GM23338 (cell line): Measurements from ENCODE around the gene SNRPB2. TPM values are rescaled to one million over a fixed set of nuclear protein-coding genes. Genes with fewer than 3 reads are reported as not detected.
A peak's percentile ranks its signal among the peaks of the same experiment; 100 is the strongest.

Experiments used
- ATAC-seq: fragments of 200-7000 bp; cut with Tn5 transposase; 3 replicates; pipeline ENCODE4 v1.9.1; 2020
- DNase-seq: peaks from one replicate; pipeline ENCODE4 v3.0.0-alpha.2; 2015; ENCODE audit warnings: low spot score
- H2AFZ ChIP-seq: fragments of 200-600 bp; sonication (generic); 2 replicates; pipeline ENCODE4 v1.8.0; 2016; ENCODE audit warnings: antibody characterized with exemption, mild to moderate bottlenecking, moderate library complexity
- H3F3A ChIP-seq: fragments of 200-600 bp; sonication (generic); replicated peaks from 2 replicates; pipeline ENCODE4 v1.8.0; 2017; ENCODE audit warnings: antibody characterized with exemption, mixed run types, low read depth
- H3K27ac ChIP-seq: fragments of 200-600 bp; sonication (generic); 2 replicates; pipeline ENCODE4 v1.6.1; 2016; ENCODE audit warnings: low read depth
- H3K27me3 ChIP-seq: fragments of 200-600 bp; sonication (generic); 2 replicates; pipeline ENCODE4 v1.8.0; 2016; ENCODE audit warnings: mild to moderate bottlenecking, mixed run types, moderate library complexity; ENCODE audit not compliant: insufficient read depth
- H3K36me3 ChIP-seq: fragments of 200-600 bp; sonication (generic); 2 replicates; pipeline ENCODE4 v1.8.0; 2016; ENCODE audit warnings: mild to moderate bottlenecking; ENCODE audit not compliant: insufficient read depth
- H3K4me1 ChIP-seq: fragments of 200-600 bp; sonication (generic); 2 replicates; pipeline ENCODE4 v1.8.0; 2016; ENCODE audit warnings: mild to moderate bottlenecking, moderate library complexity; ENCODE audit not compliant: insufficient read depth
- H3K4me2 ChIP-seq: fragments of 200-600 bp; sonication (generic); 2 replicates; pipeline ENCODE4 v1.7.1; 2017; ENCODE audit warnings: mixed run types
- H3K4me3 ChIP-seq: fragments of 200-600 bp; sonication (generic); 2 replicates; pipeline ENCODE4 v1.6.1; 2016; ENCODE audit warnings: mixed run types
- H3K79me2 ChIP-seq: fragments of 200-600 bp; sonication (generic); replicated peaks from 2 replicates; pipeline ENCODE4 v1.8.0; 2017; ENCODE audit warnings: mild to moderate bottlenecking; ENCODE audit not compliant: insufficient read depth
- H3K9me2 ChIP-seq: fragments of 200-600 bp; sonication (generic); 2 replicates; pipeline ENCODE4 v1.8.0; 2017; ENCODE audit not compliant: insufficient read depth
- H4K20me1 ChIP-seq: fragments of 200-600 bp; sonication (generic); replicated peaks from 2 replicates; pipeline ENCODE4 v1.8.0; 2017; ENCODE audit warnings: mild to moderate bottlenecking; ENCODE audit not compliant: insufficient read depth
- H3K27ac Mint-ChIP-seq: 2 replicates; pipeline ENCODE4 v1.8.0; 2020; ENCODE audit warnings: inconsistent platforms, mild to moderate bottlenecking, moderate library complexity, mixed read lengths
- H3K27me3 Mint-ChIP-seq: 3 replicates; pipeline ENCODE4 v1.8.0; 2022; ENCODE audit warnings: low read depth, mild to moderate bottlenecking, moderate library complexity, mixed read lengths, inconsistent platforms; ENCODE audit not compliant: insufficient read depth, poor library complexity
- H3K36me3 Mint-ChIP-seq: 3 replicates; pipeline ENCODE4 v1.8.0; 2021; ENCODE audit warnings: low read depth, mild to moderate bottlenecking, inconsistent platforms, moderate library complexity, mixed read lengths
- H3K4me1 Mint-ChIP-seq: 3 replicates; pipeline ENCODE4 v1.8.0; 2020; ENCODE audit warnings: mild to moderate bottlenecking, inconsistent platforms, mixed read lengths
- H3K4me3 Mint-ChIP-seq: 3 replicates; pipeline ENCODE4 v1.8.0; 2021; ENCODE audit warnings: moderate library complexity, mild to moderate bottlenecking, inconsistent platforms, mixed read lengths
- H3K9me3 Mint-ChIP-seq: 3 replicates; pipeline ENCODE4 v1.8.0; 2020; ENCODE audit warnings: moderate library complexity, mild to moderate bottlenecking, inconsistent platforms, mixed read lengths
- CREB1 ChIP-seq: fragments of 250-450 bp; sonication (Bioruptor Pico); IDR thresholded peaks from 2 replicates; pipeline ENCODE4 v1.5.0; 2020; ENCODE audit warnings: low read depth, mild to moderate bottlenecking, moderate library complexity
- CTCF ChIP-seq, 2 experiments: fragments of 200-600 bp in 1 of 2; sonication (generic) in 1 of 2; conservative IDR thresholded peaks; 2 replicates each; pipeline versions ENCODE4 v1.5.1 to v1.6.1; 2016 to 2017; ENCODE audit warnings: antibody characterized with exemption in 2 of 2, low read depth in 2 of 2, mild to moderate bottlenecking in 2 of 2, moderate library complexity in 1 of 2
- EZH2 ChIP-seq: fragments of 200-600 bp; sonication (generic); IDR thresholded peaks from one replicate; pipeline ENCODE4 v1.8.0; 2017; ENCODE audit warnings: antibody characterized with exemption, mild to moderate bottlenecking, low read depth; ENCODE audit not compliant: unreplicated experiment
- EZH2phosphoT487 ChIP-seq: fragments of 200-600 bp; sonication (generic); IDR thresholded peaks from one replicate; pipeline ENCODE4 v1.8.1; 2018; ENCODE audit warnings: antibody characterized with exemption; ENCODE audit not compliant: unreplicated experiment
- JUNB ChIP-seq: IDR thresholded peaks from one replicate; pipeline ENCODE4 v1.6.1; 2016; ENCODE audit warnings: antibody characterized with exemption; ENCODE audit not compliant: unreplicated experiment
- NANOG ChIP-seq: IDR thresholded peaks from 2 replicates; pipeline ENCODE4 v1.6.1; 2016; ENCODE audit warnings: antibody characterized with exemption, borderline replicate concordance
- STAT1 ChIP-seq: IDR thresholded peaks from one replicate; pipeline ENCODE4 v1.6.1; 2016; ENCODE audit warnings: antibody characterized with exemption; ENCODE audit not compliant: unreplicated experiment
- ZNF114 ChIP-seq: fragments of 250-450 bp; sonication (Bioruptor Pico); IDR thresholded peaks from 2 replicates; pipeline ENCODE4 v1.5.0; 2020; ENCODE audit warnings: mild to moderate bottlenecking, moderate library complexity
- polyA plus RNA-seq: library from polyadenylated mRNA; unstranded; fragments of >200 nt; fragmentation: Nextera tagmentation; extraction: Ambion mirVana; gene quantifications from 2 replicates; pipeline ENCODE4 v1.2.1, GENCODE V29; 2016
- total RNA-seq: library from RNA; depleted of rRNA; stranded (reverse); fragments of >200 nt; shearing (Covaris generic); gene quantifications from 2 replicates; pipeline ENCODE4 v1.2.3, GENCODE V29; 2014
- TF ChIP-seq, protein P1 (sequence below): fragments of 250-450 bp; sonication (Bioruptor Pico); IDR thresholded peaks from 2 replicates; pipeline ENCODE4 v1.5.0; 2020; ENCODE audit warnings: mild to moderate bottlenecking, moderate library complexity
- TF ChIP-seq, protein P2 (sequence below): IDR thresholded peaks from one replicate; pipeline ENCODE4 v1.6.1; 2018; ENCODE audit warnings: antibody characterized with exemption; ENCODE audit not compliant: unreplicated experiment
- TF ChIP-seq, protein P3 (sequence below): IDR thresholded peaks from 2 replicates; pipeline ENCODE4 v1.6.1; 2016; ENCODE audit warnings: antibody characterized with exemption

The SNRPB2 gene
- total and polyA plus RNA-seq, 2 experiments from 2014 or later, result 94.9 to 377 TPM

DNA sequence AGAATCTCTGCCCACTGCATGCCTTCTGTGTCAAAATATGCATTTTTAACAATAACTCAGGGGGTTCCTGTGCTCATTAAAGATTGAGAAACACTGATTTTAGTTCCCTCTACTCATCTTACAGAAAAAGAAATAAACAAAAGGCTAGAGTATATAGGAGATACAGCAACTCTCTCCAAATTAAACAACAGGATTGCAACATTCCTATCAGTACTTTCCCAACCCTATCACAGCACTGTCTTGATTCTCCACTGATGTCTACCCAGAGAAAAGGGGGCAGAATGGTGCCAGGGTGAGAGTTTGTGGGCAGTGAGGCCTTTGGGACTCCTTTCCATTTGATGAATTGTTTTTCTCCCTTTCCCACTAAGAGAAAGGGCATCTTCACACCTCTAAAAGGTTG is 23.1 kb downstream of the SNRPB2 start:
- DNase-seq (no peak), ATAC-seq (no peak)
- Mint-ChIP-seq H3K36me3 (peaks cover 10% of the 10 kb centered on the region), H3K27ac (no peak overlapping the region), H3K4me1 (peaks cover 20% of the 10 kb centered on the region), H3K4me3 (no peak overlapping the region), H3K9me3 (peaks cover 22% of the 10 kb centered on the region), H3K27me3 (peaks cover 1% of the 10 kb centered on the region)
- TF ChIP-seq JUNB (no peak), NANOG (no peak), CTCF (conservative IDR thresholded peaks at IDR 0.05; ENCODE audit: low read depth in 2 of 2) (no peak), CREB1 (no peak), STAT1 (no peak), ZNF114 (no peak), EZH2phosphoT487 (no peak), EZH2 (no peak)
- TF ChIP-seq, protein P1, sequence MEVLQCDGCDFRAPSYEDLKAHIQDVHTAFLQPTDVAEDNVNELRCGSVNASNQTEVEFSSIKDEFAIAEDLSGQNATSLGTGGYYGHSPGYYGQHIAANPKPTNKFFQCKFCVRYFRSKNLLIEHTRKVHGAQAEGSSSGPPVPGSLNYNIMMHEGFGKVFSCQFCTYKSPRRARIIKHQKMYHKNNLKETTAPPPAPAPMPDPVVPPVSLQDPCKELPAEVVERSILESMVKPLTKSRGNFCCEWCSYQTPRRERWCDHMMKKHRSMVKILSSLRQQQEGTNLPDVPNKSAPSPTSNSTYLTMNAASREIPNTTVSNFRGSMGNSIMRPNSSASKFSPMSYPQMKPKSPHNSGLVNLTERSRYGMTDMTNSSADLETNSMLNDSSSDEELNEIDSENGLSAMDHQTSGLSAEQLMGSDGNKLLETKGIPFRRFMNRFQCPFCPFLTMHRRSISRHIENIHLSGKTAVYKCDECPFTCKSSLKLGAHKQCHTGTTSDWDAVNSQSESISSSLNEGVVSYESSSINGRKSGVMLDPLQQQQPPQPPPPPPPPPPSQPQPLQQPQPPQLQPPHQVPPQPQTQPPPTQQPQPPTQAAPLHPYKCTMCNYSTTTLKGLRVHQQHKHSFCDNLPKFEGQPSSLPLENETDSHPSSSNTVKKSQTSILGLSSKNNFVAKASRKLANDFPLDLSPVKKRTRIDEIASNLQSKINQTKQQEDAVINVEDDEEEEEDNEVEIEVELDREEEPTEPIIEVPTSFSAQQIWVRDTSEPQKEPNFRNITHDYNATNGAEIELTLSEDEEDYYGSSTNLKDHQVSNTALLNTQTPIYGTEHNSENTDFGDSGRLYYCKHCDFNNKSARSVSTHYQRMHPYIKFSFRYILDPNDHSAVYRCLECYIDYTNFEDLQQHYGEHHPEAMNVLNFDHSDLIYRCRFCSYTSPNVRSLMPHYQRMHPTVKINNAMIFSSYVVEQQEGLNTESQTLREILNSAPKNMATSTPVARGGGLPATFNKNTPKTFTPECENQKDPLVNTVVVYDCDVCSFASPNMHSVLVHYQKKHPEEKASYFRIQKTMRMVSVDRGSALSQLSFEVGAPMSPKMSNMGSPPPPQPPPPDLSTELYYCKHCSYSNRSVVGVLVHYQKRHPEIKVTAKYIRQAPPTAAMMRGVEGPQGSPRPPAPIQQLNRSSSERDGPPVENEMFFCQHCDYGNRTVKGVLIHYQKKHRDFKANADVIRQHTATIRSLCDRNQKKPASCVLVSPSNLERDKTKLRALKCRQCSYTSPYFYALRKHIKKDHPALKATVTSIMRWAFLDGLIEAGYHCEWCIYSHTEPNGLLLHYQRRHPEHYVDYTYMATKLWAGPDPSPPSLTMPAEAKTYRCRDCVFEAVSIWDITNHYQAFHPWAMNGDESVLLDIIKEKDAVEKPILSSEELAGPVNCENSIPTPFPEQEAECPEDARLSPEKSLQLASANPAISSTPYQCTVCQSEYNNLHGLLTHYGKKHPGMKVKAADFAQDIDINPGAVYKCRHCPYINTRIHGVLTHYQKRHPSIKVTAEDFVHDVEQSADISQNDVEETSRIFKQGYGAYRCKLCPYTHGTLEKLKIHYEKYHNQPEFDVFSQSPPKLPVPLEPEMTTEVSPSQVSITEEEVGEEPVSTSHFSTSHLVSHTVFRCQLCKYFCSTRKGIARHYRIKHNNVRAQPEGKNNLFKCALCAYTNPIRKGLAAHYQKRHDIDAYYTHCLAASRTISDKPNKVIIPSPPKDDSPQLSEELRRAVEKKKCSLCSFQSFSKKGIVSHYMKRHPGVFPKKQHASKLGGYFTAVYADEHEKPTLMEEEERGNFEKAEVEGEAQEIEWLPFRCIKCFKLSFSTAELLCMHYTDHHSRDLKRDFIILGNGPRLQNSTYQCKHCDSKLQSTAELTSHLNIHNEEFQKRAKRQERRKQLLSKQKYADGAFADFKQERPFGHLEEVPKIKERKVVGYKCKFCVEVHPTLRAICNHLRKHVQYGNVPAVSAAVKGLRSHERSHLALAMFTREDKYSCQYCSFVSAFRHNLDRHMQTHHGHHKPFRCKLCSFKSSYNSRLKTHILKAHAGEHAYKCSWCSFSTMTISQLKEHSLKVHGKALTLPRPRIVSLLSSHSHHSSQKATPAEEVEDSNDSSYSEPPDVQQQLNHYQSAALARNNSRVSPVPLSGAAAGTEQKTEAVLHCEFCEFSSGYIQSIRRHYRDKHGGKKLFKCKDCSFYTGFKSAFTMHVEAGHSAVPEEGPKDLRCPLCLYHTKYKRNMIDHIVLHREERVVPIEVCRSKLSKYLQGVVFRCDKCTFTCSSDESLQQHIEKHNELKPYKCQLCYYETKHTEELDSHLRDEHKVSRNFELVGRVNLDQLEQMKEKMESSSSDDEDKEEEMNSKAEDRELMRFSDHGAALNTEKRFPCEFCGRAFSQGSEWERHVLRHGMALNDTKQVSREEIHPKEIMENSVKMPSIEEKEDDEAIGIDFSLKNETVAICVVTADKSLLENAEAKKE (CRISPR knock-in tag), result no peak
- TF ChIP-seq, protein P2, sequence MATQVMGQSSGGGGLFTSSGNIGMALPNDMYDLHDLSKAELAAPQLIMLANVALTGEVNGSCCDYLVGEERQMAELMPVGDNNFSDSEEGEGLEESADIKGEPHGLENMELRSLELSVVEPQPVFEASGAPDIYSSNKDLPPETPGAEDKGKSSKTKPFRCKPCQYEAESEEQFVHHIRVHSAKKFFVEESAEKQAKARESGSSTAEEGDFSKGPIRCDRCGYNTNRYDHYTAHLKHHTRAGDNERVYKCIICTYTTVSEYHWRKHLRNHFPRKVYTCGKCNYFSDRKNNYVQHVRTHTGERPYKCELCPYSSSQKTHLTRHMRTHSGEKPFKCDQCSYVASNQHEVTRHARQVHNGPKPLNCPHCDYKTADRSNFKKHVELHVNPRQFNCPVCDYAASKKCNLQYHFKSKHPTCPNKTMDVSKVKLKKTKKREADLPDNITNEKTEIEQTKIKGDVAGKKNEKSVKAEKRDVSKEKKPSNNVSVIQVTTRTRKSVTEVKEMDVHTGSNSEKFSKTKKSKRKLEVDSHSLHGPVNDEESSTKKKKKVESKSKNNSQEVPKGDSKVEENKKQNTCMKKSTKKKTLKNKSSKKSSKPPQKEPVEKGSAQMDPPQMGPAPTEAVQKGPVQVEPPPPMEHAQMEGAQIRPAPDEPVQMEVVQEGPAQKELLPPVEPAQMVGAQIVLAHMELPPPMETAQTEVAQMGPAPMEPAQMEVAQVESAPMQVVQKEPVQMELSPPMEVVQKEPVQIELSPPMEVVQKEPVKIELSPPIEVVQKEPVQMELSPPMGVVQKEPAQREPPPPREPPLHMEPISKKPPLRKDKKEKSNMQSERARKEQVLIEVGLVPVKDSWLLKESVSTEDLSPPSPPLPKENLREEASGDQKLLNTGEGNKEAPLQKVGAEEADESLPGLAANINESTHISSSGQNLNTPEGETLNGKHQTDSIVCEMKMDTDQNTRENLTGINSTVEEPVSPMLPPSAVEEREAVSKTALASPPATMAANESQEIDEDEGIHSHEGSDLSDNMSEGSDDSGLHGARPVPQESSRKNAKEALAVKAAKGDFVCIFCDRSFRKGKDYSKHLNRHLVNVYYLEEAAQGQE, result no peak
- TF ChIP-seq, protein P3, sequence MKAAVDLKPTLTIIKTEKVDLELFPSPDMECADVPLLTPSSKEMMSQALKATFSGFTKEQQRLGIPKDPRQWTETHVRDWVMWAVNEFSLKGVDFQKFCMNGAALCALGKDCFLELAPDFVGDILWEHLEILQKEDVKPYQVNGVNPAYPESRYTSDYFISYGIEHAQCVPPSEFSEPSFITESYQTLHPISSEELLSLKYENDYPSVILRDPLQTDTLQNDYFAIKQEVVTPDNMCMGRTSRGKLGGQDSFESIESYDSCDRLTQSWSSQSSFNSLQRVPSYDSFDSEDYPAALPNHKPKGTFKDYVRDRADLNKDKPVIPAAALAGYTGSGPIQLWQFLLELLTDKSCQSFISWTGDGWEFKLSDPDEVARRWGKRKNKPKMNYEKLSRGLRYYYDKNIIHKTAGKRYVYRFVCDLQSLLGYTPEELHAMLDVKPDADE, result no peak
- Histone ChIP-seq H2AFZ (0 out of 2 replicates have a peak overlapping the region, but pooled peaks have one; percentile 12), H3K4me1 (peaks cover 9% of the 10 kb centered on the region; the same call in 1 of the 2 replicates), H3K4me2 (no peak overlapping the region), H3F3A (no peaks in the 10 kb centered on the region), H4K20me1 (no peaks in the 10 kb centered on the region), H3K27me3 (no peaks in the 10 kb centered on the region), H3K27ac (no peak overlapping the region), H3K79me2 (no peaks in the 10 kb centered on the region), H3K4me3 (no peak overlapping the region), H3K36me3 (no peaks in the 10 kb centered on the region), H3K9me2 (no peaks in the 10 kb centered on the region)
